Nephron (organoid): ENCODE results near the gene RFX5.

Source experiments
- H3K27ac Mint-ChIP-seq, 3 experiments: 2 replicates each; pipeline ENCODE4 v1.8.0; 2020; ENCODE audit warnings: mixed read lengths in 3 of 3, mild to moderate bottlenecking in 2 of 3, moderate library complexity in 1 of 3
- H3K27me3 Mint-ChIP-seq: 2 replicates; pipeline ENCODE4 v1.8.0; 2021; ENCODE audit warnings: low read depth, mild to moderate bottlenecking, moderate library complexity, mixed read lengths
- H3K36me3 Mint-ChIP-seq: 2 replicates; pipeline ENCODE4 v1.8.0; 2020; ENCODE audit warnings: low read depth, mixed read lengths
- H3K4me1 Mint-ChIP-seq: 2 replicates; pipeline ENCODE4 v1.8.0; 2020; ENCODE audit warnings: mixed read lengths
- H3K4me3 Mint-ChIP-seq, 3 experiments: 2 replicates each; pipeline ENCODE4 v1.8.0; 2020; ENCODE audit warnings: mild to moderate bottlenecking in 3 of 3, mixed read lengths in 3 of 3, moderate library complexity in 2 of 3
- H3K9me3 Mint-ChIP-seq: 2 replicates; pipeline ENCODE4 v1.8.0; 2020; ENCODE audit warnings: mixed read lengths
- TF ChIP-seq, protein P1 (sequence below), 3 experiments: fragments of 200-600 bp; sonication (generic); IDR thresholded peaks; one replicate each; pipeline ENCODE4 v1.5.0; 2021; ENCODE audit warnings: antibody characterized with exemption in 3 of 3; ENCODE audit not compliant: unreplicated experiment in 3 of 3

The RFX5 gene

DNA sequence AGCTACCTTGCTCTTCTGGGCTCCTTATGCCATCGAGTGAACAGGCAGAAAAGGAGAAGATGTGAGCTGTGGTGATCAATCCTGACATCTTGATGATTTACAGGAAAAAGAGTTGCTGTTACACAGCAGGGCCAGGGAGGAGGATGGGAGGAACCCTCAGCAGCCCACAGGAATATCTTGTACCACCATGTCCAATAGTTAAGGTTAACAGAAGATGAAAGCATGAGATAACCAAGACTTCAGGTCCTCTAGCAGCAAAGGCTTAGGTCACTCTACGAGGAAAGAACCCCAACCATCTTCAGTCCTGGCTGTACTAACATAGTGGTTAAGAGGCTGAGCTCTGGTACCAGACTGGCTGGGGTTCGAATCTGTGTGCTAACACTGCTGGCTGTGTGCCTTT lies 37.5 kb upstream of the RFX5 start:
- H3K9me3 Mint-ChIP-seq: no peaks in the 10 kb centered on the region
- H3K4me1 Mint-ChIP-seq: no peaks in the 10 kb centered on the region
- TF ChIP-seq, protein P1, sequence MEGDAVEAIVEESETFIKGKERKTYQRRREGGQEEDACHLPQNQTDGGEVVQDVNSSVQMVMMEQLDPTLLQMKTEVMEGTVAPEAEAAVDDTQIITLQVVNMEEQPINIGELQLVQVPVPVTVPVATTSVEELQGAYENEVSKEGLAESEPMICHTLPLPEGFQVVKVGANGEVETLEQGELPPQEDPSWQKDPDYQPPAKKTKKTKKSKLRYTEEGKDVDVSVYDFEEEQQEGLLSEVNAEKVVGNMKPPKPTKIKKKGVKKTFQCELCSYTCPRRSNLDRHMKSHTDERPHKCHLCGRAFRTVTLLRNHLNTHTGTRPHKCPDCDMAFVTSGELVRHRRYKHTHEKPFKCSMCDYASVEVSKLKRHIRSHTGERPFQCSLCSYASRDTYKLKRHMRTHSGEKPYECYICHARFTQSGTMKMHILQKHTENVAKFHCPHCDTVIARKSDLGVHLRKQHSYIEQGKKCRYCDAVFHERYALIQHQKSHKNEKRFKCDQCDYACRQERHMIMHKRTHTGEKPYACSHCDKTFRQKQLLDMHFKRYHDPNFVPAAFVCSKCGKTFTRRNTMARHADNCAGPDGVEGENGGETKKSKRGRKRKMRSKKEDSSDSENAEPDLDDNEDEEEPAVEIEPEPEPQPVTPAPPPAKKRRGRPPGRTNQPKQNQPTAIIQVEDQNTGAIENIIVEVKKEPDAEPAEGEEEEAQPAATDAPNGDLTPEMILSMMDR (IDR thresholded peaks at IDR 0.05; ENCODE audit: unreplicated experiment in 3 of 3): no peak
- H3K27ac Mint-ChIP-seq: no peak overlapping the region
- no peak overlapping the region for H3K4me3 Mint-ChIP-seq
- no peaks in the 10 kb centered on the region for H3K36me3 Mint-ChIP-seq
- H3K27me3 Mint-ChIP-seq: no peaks in the 10 kb centered on the region

DNA sequence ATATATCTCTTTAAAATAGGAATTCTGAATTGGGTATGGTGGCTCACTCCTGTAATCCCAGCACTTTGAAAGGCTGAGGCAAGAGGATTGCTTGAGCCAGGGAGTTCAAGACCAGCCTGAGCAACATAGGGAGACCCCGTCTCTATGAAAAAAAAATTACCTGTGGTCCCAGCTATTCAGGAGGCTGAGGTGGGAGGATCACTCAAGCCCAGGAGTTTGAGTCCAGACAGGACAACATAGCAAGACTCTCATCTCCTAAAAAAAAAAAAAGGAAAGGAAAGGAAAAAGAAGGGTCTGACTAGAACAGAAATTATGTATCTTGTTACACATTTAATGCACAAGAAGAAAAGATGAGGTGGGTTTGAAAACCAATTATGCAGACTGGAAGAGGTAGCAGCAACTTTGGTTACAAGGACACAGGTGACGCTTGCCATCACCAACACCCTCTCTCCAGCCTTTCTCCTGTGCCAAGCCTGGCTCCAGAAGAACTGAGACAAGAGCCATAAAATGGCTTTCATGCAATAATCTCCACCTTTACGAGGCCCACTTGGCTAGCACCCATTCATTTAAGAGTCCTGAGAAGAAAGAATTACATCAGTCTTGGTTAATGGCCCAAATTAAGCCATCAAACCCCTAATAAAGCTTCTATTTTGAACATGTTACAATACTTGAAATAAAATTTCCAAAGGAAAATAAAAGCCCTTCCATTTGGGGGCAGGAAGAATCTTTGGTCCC lies 30.3 kb upstream of the RFX5 start:
- peaks cover 8% of the 10 kb centered on the region for H3K27me3 Mint-ChIP-seq
- H3K9me3 Mint-ChIP-seq: no peaks in the 10 kb centered on the region
- no peak overlapping the region for H3K4me3 Mint-ChIP-seq
- TF ChIP-seq, protein P1 (IDR thresholded peaks at IDR 0.05; ENCODE audit: unreplicated experiment in 3 of 3): no peak
- H3K27ac Mint-ChIP-seq: no peak overlapping the region
- peaks cover 19% of the 10 kb centered on the region for H3K4me1 Mint-ChIP-seq
- no peaks in the 10 kb centered on the region for H3K36me3 Mint-ChIP-seq

DNA sequence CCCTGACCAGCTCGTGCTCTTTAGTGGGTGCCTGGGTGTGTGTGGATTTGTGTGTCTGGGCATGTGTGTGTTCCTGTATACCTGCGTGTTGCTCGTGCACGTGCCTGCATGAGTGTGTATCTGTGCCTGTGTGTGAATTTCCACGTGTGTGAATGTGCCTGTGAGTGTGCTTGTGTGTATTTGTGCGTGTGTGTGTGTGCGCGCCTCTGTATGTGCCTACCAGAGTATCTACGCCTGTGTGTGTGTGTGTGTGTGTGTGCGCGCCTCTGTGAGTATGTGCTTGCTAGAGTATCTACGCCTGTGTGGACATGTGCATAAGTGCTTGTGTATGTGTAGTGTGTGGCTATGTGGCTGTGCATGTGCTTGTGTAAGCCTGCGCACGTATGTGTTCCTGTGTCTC lies 26.1 kb upstream of the RFX5 start:
- H3K27ac Mint-ChIP-seq: peak overlapping the region; percentile 42 to 96 (median 90)
- H3K4me1 Mint-ChIP-seq: peaks cover 43% of the 10 kb centered on the region
- no peaks in the 10 kb centered on the region for H3K9me3 Mint-ChIP-seq
- H3K4me3 Mint-ChIP-seq: peak overlapping the region; percentile 74 to 87 (median 87)
- H3K27me3 Mint-ChIP-seq: peaks cover 8% of the 10 kb centered on the region
- TF ChIP-seq, protein P1 (IDR thresholded peaks at IDR 0.05; ENCODE audit: unreplicated experiment in 3 of 3): no peak
- H3K36me3 Mint-ChIP-seq: peaks cover 7% of the 10 kb centered on the region

DNA sequence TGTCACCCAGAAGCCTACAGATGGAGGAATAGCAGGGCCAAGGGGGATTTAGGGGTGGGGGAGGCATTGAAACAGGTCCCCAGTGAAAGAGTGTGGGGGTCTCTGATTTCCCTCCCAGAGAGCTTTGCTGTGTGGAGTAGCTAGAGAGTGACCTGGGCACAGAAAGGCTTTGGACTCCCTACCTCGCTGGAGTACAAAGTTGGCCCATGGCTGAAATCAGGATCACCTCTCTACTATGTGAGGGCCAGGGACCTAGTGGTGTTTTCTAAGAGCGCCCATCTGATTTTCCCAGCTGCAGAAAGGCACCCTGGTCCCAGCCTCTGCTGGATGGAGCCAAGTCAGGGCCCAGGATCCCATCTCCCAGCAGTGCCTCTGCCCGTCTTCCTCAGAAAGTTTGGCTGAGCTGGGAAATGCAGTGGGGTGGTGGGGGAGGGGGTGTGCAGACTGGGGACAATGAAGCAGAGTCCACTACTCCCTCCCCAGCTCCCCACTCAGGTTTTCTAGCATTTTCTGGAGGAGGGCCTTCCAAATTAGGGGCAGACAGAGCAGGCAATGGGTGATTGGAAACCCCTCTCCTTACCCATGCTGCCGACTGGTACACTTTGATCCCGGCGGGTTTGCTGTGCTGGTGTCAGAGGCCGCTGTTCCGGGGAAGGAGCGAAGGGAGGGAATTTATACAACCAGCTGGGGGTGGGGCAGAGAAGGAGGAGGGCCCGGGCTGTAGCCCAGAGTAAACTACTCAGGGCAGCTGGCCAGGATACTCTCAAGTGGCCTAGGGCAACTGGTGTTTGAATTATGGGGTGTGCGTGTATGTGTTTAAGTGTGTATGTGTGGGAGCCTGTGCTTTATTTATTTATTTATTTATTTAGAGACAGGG lies 25.2 kb upstream of the RFX5 start, which contains the start of gene SELENBP1:
Gene SELENBP1, minus strand, starts transcription at position 648 of the 877 bp plus-strand sequence. Its CDS starts 64 bp downstream, at position 584.
- Mint-ChIP-seq H3K27me3 (peaks cover 3% of the 10 kb centered on the region), H3K4me1 (peaks cover 52% of the 10 kb centered on the region)

DNA sequence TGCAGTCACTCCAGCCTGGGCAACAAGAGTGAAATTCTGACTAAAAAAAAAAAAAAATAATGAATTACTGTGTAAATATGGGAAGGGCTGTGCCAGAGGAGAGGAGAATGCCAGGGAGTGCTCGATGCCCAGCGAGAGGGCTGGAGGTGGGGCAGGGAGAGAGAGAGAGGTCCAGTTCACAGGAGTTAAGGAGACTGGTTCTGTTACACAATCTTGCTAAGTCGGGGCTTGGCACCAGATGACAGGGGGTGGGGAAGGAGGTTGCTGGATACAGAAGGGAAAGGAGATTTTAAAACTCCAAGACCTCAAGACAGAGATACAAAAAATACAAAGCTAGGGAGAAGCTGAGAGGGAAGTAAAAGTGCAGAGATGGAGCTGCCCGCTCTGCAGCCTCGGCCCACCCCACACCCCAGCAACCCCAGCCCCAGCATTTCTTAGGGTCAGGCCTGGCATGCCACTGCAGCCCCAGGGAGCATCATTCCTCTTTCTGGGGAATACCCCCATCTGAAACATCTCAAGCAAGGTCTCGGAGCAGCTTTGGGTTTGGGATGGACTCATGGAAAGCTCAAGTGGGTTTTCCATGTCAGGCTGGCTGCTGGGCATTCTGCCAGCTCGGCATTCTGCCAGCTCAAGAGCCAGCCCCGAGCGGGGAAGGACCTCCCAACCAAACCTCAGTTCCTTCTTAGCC lies 24.5 kb upstream of the RFX5 start:
- peaks cover 52% of the 10 kb centered on the region for H3K4me1 Mint-ChIP-seq
- TF ChIP-seq, protein P1 (IDR thresholded peaks at IDR 0.05; ENCODE audit: unreplicated experiment in 3 of 3): no peak
- H3K27ac Mint-ChIP-seq: peak overlapping the region; percentile 88 to 96 (median 90)
- peaks cover 15% of the 10 kb centered on the region for H3K36me3 Mint-ChIP-seq
- H3K9me3 Mint-ChIP-seq: no peaks in the 10 kb centered on the region
- H3K4me3 Mint-ChIP-seq: peak overlapping the region; percentile 83 to 90 (median 87)
- no peaks in the 10 kb centered on the region for H3K27me3 Mint-ChIP-seq

More for the DNA sequence above, 25.2 kb upstream of the RFX5 start, which contains the start of gene SELENBP1:
- Mint-ChIP-seq H3K27ac (peak within 1 kb of the TSS; percentile 88 to 96 (median 90)), H3K4me3 (peak within 1 kb of the TSS; percentile 83 to 90 (median 87)), H3K9me3 (no peaks in the 10 kb centered on the region), H3K36me3 (peaks cover 12% of the 10 kb centered on the region)
- TF ChIP-seq, protein P1 (IDR thresholded peaks at IDR 0.05; ENCODE audit: unreplicated experiment in 3 of 3): no peak
